ENCODE data around the gene CORIN. TPM values are rescaled to one million over a fixed set of nuclear protein-coding genes. Genes with fewer than 3 reads are reported as not detected.

The CORIN gene
- total RNA-seq, 1 donor from 2014 or later = 0.05 TPM

GRCh38 chr4:47617607-47618006 lies 220.3 kb downstream of the CORIN start:
- H3K9me3 Mint-ChIP-seq = peaks cover 4% of the 10 kb centered on the region
- no peak for DNase-seq (ENCODE audit: low read depth, low spot score)
- no peak overlapping the region for H3K4me3 Mint-ChIP-seq
- H3K27me3 Mint-ChIP-seq (ENCODE audit: low read depth) = no peaks in the 10 kb centered on the region
- H3K27ac Mint-ChIP-seq (ENCODE audit: unreplicated experiment) = no peak overlapping the region
- H3K4me1 Mint-ChIP-seq = no peaks in the 10 kb centered on the region
- H3K36me3 Mint-ChIP-seq (ENCODE audit: low read depth) = no peaks in the 10 kb centered on the region
- no peak for TF ChIP-seq CTCF (conservative IDR thresholded peaks at IDR 0.05)

GRCh38 chr4:47615385-47615784 lies 222.5 kb downstream of the CORIN start:
- Mint-ChIP-seq H3K4me1 (no peaks in the 10 kb centered on the region), H3K9me3 (peaks cover 5% of the 10 kb centered on the region), H3K27me3 (ENCODE audit: low read depth) (peaks cover 4% of the 10 kb centered on the region), H3K36me3 (ENCODE audit: low read depth) (no peaks in the 10 kb centered on the region), H3K4me3 (no peak overlapping the region), H3K27ac (ENCODE audit: unreplicated experiment) (no peak overlapping the region)
- DNase-seq (ENCODE audit: low read depth, low spot score) = no peak
- TF ChIP-seq CTCF (conservative IDR thresholded peaks at IDR 0.05) = no peak

GRCh38 chr4:47612116-47613023 lies 225.5 kb downstream of the CORIN start:
- Mint-ChIP-seq H3K27me3 (ENCODE audit: low read depth) (peaks cover 4% of the 10 kb centered on the region), H3K4me1 (no peaks in the 10 kb centered on the region), H3K36me3 (ENCODE audit: low read depth) (no peaks in the 10 kb centered on the region), H3K4me3 (no peak overlapping the region), H3K9me3 (peaks cover 5% of the 10 kb centered on the region), H3K27ac (ENCODE audit: unreplicated experiment) (no peak overlapping the region)
- no peak for TF ChIP-seq CTCF (conservative IDR thresholded peaks at IDR 0.05)
- DNase-seq (ENCODE audit: low read depth, low spot score) = no peak

- H3K27ac Mint-ChIP-seq (ENCODE audit: unreplicated experiment) = no peak overlapping the region
- DNase-seq (ENCODE audit: low read depth, low spot score) = no peak
- peaks cover 2% of the 10 kb centered on the region for H3K9me3 Mint-ChIP-seq
- no peaks in the 10 kb centered on the region for H3K4me1 Mint-ChIP-seq
- TF ChIP-seq CTCF (conservative IDR thresholded peaks at IDR 0.05) = no peak
- peaks cover 4% of the 10 kb centered on the region for H3K27me3 Mint-ChIP-seq (ENCODE audit: low read depth)
- no peak overlapping the region for H3K4me3 Mint-ChIP-seq
- H3K36me3 Mint-ChIP-seq (ENCODE audit: low read depth) = no peaks in the 10 kb centered on the region
Measured at GRCh38 chr4:47606482-47606881, 231.4 kb downstream of the CORIN start.

- no peaks in the 10 kb centered on the region for H3K27me3 Mint-ChIP-seq (ENCODE audit: low read depth)
- no peak overlapping the region for H3K4me3 Mint-ChIP-seq
- H3K4me1 Mint-ChIP-seq = no peaks in the 10 kb centered on the region
- TF ChIP-seq CTCF (conservative IDR thresholded peaks at IDR 0.05) = no peak
- H3K9me3 Mint-ChIP-seq = no peaks in the 10 kb centered on the region
- no peak for DNase-seq (ENCODE audit: low read depth, low spot score)
- no peaks in the 10 kb centered on the region for H3K36me3 Mint-ChIP-seq (ENCODE audit: low read depth)
- H3K27ac Mint-ChIP-seq (ENCODE audit: unreplicated experiment) = no peak overlapping the region
Measured at GRCh38 chr4:47598896-47599295, 239.0 kb downstream of the CORIN start.

Measured in neural crest cell (in vitro differentiated cells).